Nephron progenitor cell (in vitro differentiated cells): ENCODE measurements around the gene WDR59.
"Not testable (repeated sequence)": the region's sequence is repeated elsewhere in the genome, so short reads cannot be mapped to it uniquely, and the experiment has no call there.

Experiments used
- DNase-seq: peaks from one replicate; pipeline ENCODE4 v3.0.0; 2021
- H3K27ac Mint-ChIP-seq: 2 replicates; pipeline ENCODE4 v1.8.0; 2021; ENCODE audit warnings: mild to moderate bottlenecking, moderate library complexity, mixed read lengths
- H3K27me3 Mint-ChIP-seq: 2 replicates; pipeline ENCODE4 v1.8.0; 2021; ENCODE audit warnings: mild to moderate bottlenecking, low read depth, mixed read lengths; ENCODE audit not compliant: poor library complexity
- H3K36me3 Mint-ChIP-seq: 2 replicates; pipeline ENCODE4 v1.8.0; 2021; ENCODE audit warnings: low read depth, mixed read lengths
- H3K4me1 Mint-ChIP-seq: 2 replicates; pipeline ENCODE4 v1.8.0; 2021; ENCODE audit warnings: mixed read lengths
- H3K4me3 Mint-ChIP-seq: 2 replicates; pipeline ENCODE4 v1.8.0; 2021; ENCODE audit warnings: mild to moderate bottlenecking, moderate library complexity, mixed read lengths
- H3K9me3 Mint-ChIP-seq: 2 replicates; pipeline ENCODE4 v1.8.0; 2021; ENCODE audit warnings: mild to moderate bottlenecking, moderate library complexity, mixed read lengths
- CTCF ChIP-seq: fragments of 200-600 bp; sonication (generic); IDR thresholded peaks from 2 replicates; pipeline ENCODE4 v1.5.0; 2021; ENCODE audit warnings: antibody characterized with exemption

WDR59 gene

GRCh38 chr16:75026892-75027391 is 42.0 kb upstream of the WDR59 start:
- H3K36me3 Mint-ChIP-seq = peaks cover 40% of the 10 kb centered on the region
- H3K4me1 Mint-ChIP-seq = peaks cover 25% of the 10 kb centered on the region
- H3K9me3 Mint-ChIP-seq = peaks cover 21% of the 10 kb centered on the region
- TF ChIP-seq CTCF = no peak
- no peaks in the 10 kb centered on the region for H3K27me3 Mint-ChIP-seq
- no peak overlapping the region for H3K27ac Mint-ChIP-seq
- DNase-seq = no peak
- no peak overlapping the region for H3K4me3 Mint-ChIP-seq

- not testable (repeated sequence) for DNase-seq, H3K27me3 Mint-ChIP-seq, H3K4me3 Mint-ChIP-seq
- H3K9me3 Mint-ChIP-seq = peaks cover 27% of the 10 kb centered on the region
- H3K4me1 Mint-ChIP-seq = peaks cover 25% of the 10 kb centered on the region
- H3K27ac Mint-ChIP-seq = peak overlapping the region; percentile 66
- peaks cover 41% of the 10 kb centered on the region for H3K36me3 Mint-ChIP-seq
Measured at GRCh38 chr16:75026239-75026891, 41.4 kb upstream of the WDR59 start.

DNA sequence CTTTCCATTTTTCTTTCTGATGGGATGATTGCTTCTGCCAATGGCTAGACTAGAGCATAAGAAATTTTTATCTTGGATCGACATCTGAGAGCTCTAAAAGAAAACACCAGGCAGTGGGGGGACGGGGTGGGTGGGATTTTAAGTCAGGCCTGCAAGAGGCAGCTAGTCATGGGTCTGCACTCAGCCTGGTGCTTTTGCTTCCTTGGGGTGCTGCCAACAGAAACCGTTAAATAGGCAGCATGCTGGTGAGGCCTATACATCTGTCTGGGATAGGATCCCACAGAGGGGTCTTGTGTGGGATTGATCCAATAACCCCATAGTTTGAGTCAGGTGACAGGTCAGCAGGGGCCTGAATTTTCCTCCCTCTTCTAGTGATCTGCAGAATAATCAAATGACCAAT is 40.8 kb upstream of the WDR59 start:
- no peak overlapping the region for H3K4me3 Mint-ChIP-seq
- peaks cover 48% of the 10 kb centered on the region for H3K36me3 Mint-ChIP-seq
- peaks cover 25% of the 10 kb centered on the region for H3K4me1 Mint-ChIP-seq
- no peak for DNase-seq
- H3K27me3 Mint-ChIP-seq = no peaks in the 10 kb centered on the region
- TF ChIP-seq CTCF = no peak
- H3K27ac Mint-ChIP-seq = peak overlapping the region; percentile 66
- H3K9me3 Mint-ChIP-seq = peaks cover 33% of the 10 kb centered on the region

DNA sequence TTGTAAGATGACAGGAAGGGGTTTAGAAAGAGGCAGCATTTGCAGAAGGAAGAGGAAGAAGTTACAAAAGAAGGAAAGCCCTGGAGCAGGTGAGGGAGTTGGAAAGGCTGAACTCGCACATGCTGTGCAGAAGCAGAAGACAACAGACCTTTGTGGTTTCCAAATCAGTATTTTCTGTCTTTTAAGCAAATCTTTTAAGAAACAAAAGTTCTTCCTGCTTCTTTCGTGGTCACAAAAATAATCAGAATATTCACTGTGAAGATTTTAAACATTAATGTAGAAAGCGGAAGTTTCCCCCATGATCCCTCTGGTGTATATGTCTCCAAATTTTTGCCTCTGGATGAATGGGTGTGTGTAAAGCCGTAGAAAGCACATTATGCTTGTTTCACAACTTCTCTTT is 39.7 kb upstream of the WDR59 start:
- TF ChIP-seq CTCF = no peak
- Mint-ChIP-seq H3K36me3 (peaks cover 48% of the 10 kb centered on the region), H3K4me1 (peaks cover 25% of the 10 kb centered on the region), H3K27ac (peak overlapping the region; percentile 13), H3K27me3 (no peaks in the 10 kb centered on the region), H3K9me3 (peaks cover 33% of the 10 kb centered on the region), H3K4me3 (no peak overlapping the region)
- DNase-seq = no peak

DNA sequence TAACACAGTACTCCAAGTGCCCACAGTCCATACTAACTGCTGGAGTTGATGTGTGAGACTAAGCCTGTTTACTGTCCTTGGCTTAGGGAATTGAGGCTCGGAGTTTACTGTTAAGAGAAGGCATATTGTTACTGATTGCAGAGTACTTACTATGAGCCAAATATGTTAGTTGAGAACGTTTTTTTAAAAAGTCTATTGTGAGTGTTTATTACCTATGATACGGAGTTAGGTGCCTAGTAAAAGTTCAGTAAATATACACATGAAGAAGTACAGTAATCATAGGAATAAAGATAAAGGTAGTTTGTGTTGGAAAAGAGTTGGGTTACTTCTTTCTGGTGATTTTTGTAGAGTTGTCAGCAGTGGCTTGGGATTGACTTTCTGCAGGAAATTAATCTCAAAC is 39.3 kb upstream of the WDR59 start:
- H3K9me3 Mint-ChIP-seq = peaks cover 36% of the 10 kb centered on the region
- no peak for DNase-seq
- H3K27ac Mint-ChIP-seq = peak overlapping the region; percentile 13
- TF ChIP-seq CTCF = no peak
- peaks cover 50% of the 10 kb centered on the region for H3K36me3 Mint-ChIP-seq
- no peak overlapping the region for H3K4me3 Mint-ChIP-seq
- H3K27me3 Mint-ChIP-seq = no peaks in the 10 kb centered on the region
- H3K4me1 Mint-ChIP-seq = peaks cover 25% of the 10 kb centered on the region

GRCh38 chr16:75023009-75023408 is 38.1 kb upstream of the WDR59 start:
- Mint-ChIP-seq H3K4me1 (peaks cover 25% of the 10 kb centered on the region), H3K9me3 (peaks cover 38% of the 10 kb centered on the region), H3K27ac (peak overlapping the region; percentile 52), H3K36me3 (peaks cover 61% of the 10 kb centered on the region), H3K27me3 (no peaks in the 10 kb centered on the region), H3K4me3 (no peak overlapping the region)
- no peak for DNase-seq
- TF ChIP-seq CTCF = no peak
